DOHH2 (cell line): Measurements from ENCODE around the gene RIN3.

ENCODE experiments used
- H3F3A ChIP-seq: fragments of 200-600 bp; sonication (generic), shearing (Covaris generic); 2 replicates; pipeline ENCODE4 v1.6.0; 2016; ENCODE audit warnings: antibody characterized with exemption, mild to moderate bottlenecking; ENCODE audit not compliant: control insufficient read depth, insufficient read depth
- H3K27ac ChIP-seq: fragments of 200-600 bp; sonication (generic); 2 replicates; pipeline ENCODE4 v1.5.1; 2014; ENCODE audit warnings: low read depth, mild to moderate bottlenecking, low read length, moderate library complexity
- H3K27me3 ChIP-seq: fragments of 200-600 bp; sonication (generic); 2 replicates; pipeline ENCODE4 v1.6.1; 2014; ENCODE audit warnings: mild to moderate bottlenecking, low read length, mixed read lengths; ENCODE audit not compliant: control insufficient read depth
- H3K36me3 ChIP-seq: fragments of 200-600 bp; sonication (generic); 2 replicates; pipeline ENCODE4 v1.6.1; 2014; ENCODE audit warnings: mild to moderate bottlenecking, low read length, moderate library complexity, mixed read lengths; ENCODE audit not compliant: control insufficient read depth
- H3K4me1 ChIP-seq: fragments of 200-600 bp; sonication (generic); 2 replicates; pipeline ENCODE4 v1.6.1; 2014; ENCODE audit warnings: mild to moderate bottlenecking, low read length, mixed read lengths; ENCODE audit not compliant: control insufficient read depth
- H3K4me2 ChIP-seq: fragments of 200-600 bp; sonication (generic); 2 replicates; pipeline ENCODE4 v1.6.0; 2014; ENCODE audit warnings: mild to moderate bottlenecking, low read length, moderate library complexity
- H3K4me3 ChIP-seq: fragments of 200-600 bp; sonication (generic); 2 replicates; pipeline ENCODE4 v1.5.1; 2014; ENCODE audit warnings: mild to moderate bottlenecking, low read length, mixed read lengths
- H3K79me2 ChIP-seq: fragments of 200-600 bp; sonication (generic); 2 replicates; pipeline ENCODE4 v1.6.1; 2014; ENCODE audit warnings: mild to moderate bottlenecking, low read length, mixed read lengths; ENCODE audit not compliant: control insufficient read depth
- H3K9me2 ChIP-seq: fragments of 200-600 bp; sonication (generic); replicated peaks from 2 replicates; pipeline ENCODE4 v1.6.1; 2014; ENCODE audit warnings: mild to moderate bottlenecking, low read length, mixed read lengths; ENCODE audit not compliant: control insufficient read depth
- H3K9me3 ChIP-seq: fragments of 200-600 bp; sonication (generic); 2 replicates; pipeline ENCODE4 v1.6.1; 2014; ENCODE audit warnings: antibody characterized with exemption, low read length, mixed read lengths; ENCODE audit not compliant: control insufficient read depth, insufficient read depth
- H4K20me1 ChIP-seq: fragments of 200-600 bp; sonication (generic); 2 replicates; pipeline ENCODE4 v1.6.0; 2014; ENCODE audit warnings: low read depth, mild to moderate bottlenecking, antibody characterized with exemption, low read length, moderate library complexity; ENCODE audit not compliant: control insufficient read depth, insufficient read depth
- CTCF ChIP-seq: fragments of 200-600 bp; sonication (generic); IDR thresholded peaks from one replicate; pipeline ENCODE4 v1.5.1; 2014; ENCODE audit warnings: antibody characterized with exemption, mild to moderate bottlenecking, low read depth, low read length; ENCODE audit not compliant: poor library complexity, severe bottlenecking
- EZH2phosphoT487 ChIP-seq: fragments of 200-600 bp; sonication (generic); IDR thresholded peaks from 2 replicates; pipeline ENCODE4 v1.6.1; 2017; ENCODE audit warnings: borderline replicate concordance, mild to moderate bottlenecking, antibody characterized with exemption, low read length, moderate library complexity, mixed read lengths

RIN3 gene

GRCh38 chr14:92512807-92513203, 776 bp upstream of the RIN3 start:
- Histone ChIP-seq H3K4me1 (peaks cover under 1% of the 10 kb centered on the region), H3K79me2 (no peaks in the 10 kb centered on the region), H3K27me3 (peaks cover 19% of the 10 kb centered on the region), H3K27ac (no peak overlapping the region), H3K4me2 (no peak overlapping the region), H3F3A (0 out of 2 replicates have a peak, but pooled peaks cover 3% of the 10 kb centered on the region), H4K20me1 (no peaks in the 10 kb centered on the region), H3K9me2 (no peaks in the 10 kb centered on the region), H3K36me3 (no peaks in the 10 kb centered on the region), H3K9me3 (no peaks in the 10 kb centered on the region), H3K4me3 (no peak overlapping the region)
- TF ChIP-seq CTCF = no peak

- TF ChIP-seq CTCF (no peak), EZH2phosphoT487 (no peak)
- H3K36me3 ChIP-seq = no peaks in the 10 kb centered on the region
- peaks cover 15% of the 10 kb centered on the region; the same call in 1 of the 2 replicates for H3K27me3 ChIP-seq
- H3F3A ChIP-seq = no peaks in the 10 kb centered on the region
- H3K79me2 ChIP-seq = no peaks in the 10 kb centered on the region
- H3K4me1 ChIP-seq = no peaks in the 10 kb centered on the region
- H3K4me2 ChIP-seq = no peak overlapping the region
- no peaks in the 10 kb centered on the region for H3K9me2 ChIP-seq
- no peak overlapping the region for H3K27ac ChIP-seq
- no peaks in the 10 kb centered on the region for H3K9me3 ChIP-seq
- H4K20me1 ChIP-seq = no peaks in the 10 kb centered on the region
- no peak overlapping the region for H3K4me3 ChIP-seq
These were observed 624 bp downstream of the RIN3 start for GRCh38 chr14:92513966-92514843.

GRCh38 chr14:92514844-92515514, 1.4 kb downstream of the RIN3 start:
- H3K79me2 ChIP-seq = no peaks in the 10 kb centered on the region
- no peaks in the 10 kb centered on the region for H3K9me3 ChIP-seq
- H3K4me2 ChIP-seq = no peak overlapping the region
- H3K4me3 ChIP-seq = no peak overlapping the region
- no peaks in the 10 kb centered on the region for H3F3A ChIP-seq
- H3K9me2 ChIP-seq = no peaks in the 10 kb centered on the region
- TF ChIP-seq CTCF = no peak
- TF ChIP-seq EZH2phosphoT487 = no peak
- H3K36me3 ChIP-seq = no peaks in the 10 kb centered on the region
- no peaks in the 10 kb centered on the region for H3K4me1 ChIP-seq
- no peaks in the 10 kb centered on the region for H4K20me1 ChIP-seq
- H3K27me3 ChIP-seq = peaks cover 8% of the 10 kb centered on the region; the same call in 1 of the 2 replicates
- no peak overlapping the region for H3K27ac ChIP-seq
